Activated CD4-positive, alpha-beta T cell treated with anti-CD3 and anti-CD28 coated beads, Interleukin-2, amount 50 U/mL, for 16 hours (primary cell): ENCODE data around the gene BOK.

Experiments
- DNase-seq: peaks from one replicate; pipeline ENCODE4 v3.0.0-alpha.2; 2020

Gene BOK

DNA sequence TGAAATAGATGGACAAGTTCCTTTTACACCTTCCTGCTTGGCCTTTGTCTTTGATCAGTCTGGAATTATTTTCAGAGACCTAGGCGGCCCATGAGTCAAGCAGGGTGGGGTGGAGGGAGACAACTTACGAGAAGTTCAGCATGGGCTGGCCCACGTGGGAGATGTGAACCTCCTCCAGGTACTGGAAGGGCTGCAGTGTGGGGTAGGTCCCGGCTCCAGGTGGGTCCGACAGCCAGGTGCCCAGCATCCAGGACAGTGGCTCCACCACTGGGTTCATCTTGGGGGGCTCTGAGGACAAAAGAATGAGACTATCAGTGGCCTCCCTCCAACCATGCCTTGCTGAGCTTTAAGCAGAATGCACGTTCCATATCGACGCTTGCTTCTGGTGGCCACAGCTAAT is 47.6 kb downstream of the BOK start:
- no peak for DNase-seq

DNA sequence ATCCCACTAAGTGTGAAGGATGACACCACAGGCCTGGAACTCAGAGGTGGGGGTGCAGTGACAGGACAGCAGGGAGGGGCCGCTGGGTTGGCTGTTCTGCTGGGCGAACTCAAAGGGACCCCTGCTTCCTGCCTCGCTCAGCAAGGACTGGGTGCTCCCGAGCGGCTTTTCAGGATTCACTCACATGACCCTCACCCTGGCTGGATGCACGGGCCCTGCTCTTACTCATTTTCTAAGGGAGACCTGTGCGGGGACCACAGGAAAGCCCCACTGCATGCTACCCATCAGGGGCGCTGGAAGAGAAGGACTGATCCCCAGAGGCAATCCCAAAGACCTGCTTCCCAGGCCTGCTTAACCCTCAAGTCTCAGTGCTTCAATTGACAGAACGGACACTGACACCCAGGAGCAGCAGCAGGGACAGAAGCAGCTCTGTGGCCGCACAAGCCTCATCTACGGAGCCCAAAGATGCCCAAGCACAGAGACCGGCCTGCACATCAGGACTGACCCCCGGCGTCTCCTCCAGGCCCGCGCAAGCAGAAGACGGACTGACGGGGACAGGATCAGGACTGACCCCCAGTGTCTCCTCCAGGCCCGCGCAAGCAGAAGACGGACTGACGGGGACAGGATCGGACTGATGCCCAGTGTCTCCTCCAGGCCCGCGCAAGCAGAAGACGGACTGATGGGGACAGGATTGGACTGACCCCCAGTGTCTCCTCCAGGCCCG is 48.8 kb downstream of the BOK start:
- no peak for DNase-seq

DNA sequence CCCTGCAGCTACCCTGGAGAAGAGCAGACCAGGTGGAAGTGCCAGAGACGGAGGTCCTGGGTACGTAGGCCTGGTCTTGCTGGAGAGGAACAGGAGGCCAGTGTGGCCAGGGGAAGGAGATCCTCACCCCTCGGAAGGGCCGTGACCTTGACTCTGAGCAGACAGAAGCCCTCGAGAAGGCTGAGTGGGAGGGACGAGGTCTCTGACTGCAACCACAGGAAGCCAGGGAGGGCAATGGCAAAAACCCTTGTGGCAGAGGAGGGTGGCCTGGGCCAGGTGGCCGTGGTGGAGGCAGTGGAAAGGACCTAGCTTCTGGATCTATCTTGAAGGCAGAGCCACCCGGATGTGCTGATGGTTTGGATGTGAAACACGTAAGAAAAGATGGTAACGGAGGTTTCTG is 50.3 kb downstream of the BOK start:
- DNase-seq: no peak

- DNase-seq: peak; percentile 92
Observed at GRCh38 chr2:241609859-241610793, 51.6 kb downstream of the BOK start.

GRCh38 chr2:241611062-241611461 is 52.5 kb downstream of the BOK start:
- DNase-seq: no peak

DNA sequence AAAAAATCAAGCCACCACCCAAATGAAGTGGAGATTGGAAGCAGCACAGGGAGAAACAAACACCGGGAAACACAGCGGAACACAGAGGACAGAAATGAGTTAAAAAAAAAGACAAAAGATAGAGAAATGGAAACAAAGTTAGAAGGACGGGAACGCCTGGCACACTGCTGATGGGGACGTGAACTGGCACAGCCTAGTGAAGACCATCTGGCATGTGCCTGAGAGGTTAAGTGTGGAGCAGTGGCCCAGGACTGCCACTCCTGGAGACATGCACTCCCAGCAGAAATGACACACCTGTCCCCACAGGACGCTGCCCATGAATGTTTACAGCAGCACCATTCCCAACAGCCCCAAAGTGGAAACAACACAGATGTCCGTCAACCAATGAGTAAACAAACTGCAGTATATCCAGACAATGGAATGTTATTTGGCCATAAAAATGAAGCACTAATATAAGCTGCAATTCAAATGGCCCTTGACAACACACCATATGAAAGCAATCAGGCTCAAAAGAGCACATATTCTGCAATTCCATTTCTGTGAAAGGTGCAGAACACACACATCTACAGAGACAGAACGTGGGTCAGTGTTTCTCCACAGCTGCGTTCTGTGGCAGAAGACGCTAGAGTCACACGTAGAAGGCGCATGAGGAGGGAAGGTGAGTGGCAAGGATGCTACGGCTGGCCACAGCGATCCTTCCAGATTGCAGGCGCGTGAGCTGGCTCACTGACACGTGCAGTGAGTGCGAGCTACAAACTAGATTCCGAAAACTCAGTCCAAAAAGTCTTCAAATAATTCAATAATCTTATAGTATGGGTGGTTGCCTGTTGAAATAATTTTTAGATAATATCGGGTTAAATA is 53.8 kb downstream of the BOK start:
- DNase-seq: no peak

GRCh38 chr2:241613017-241613780 is 54.7 kb downstream of the BOK start:
- no peak for DNase-seq

GRCh38 chr2:241615041-241615440 is 56.5 kb downstream of the BOK start:
- no peak for DNase-seq

- DNase-seq: no peak
Observed at GRCh38 chr2:241615522-241616052, 57.0 kb downstream of the BOK start.

GRCh38 chr2:241616168-241617125 is 57.9 kb downstream of the BOK start:
- DNase-seq: no peak

GRCh38 chr2:241617431-241618154 is 59.0 kb downstream of the BOK start:
- DNase-seq: peak; percentile 51

DNA sequence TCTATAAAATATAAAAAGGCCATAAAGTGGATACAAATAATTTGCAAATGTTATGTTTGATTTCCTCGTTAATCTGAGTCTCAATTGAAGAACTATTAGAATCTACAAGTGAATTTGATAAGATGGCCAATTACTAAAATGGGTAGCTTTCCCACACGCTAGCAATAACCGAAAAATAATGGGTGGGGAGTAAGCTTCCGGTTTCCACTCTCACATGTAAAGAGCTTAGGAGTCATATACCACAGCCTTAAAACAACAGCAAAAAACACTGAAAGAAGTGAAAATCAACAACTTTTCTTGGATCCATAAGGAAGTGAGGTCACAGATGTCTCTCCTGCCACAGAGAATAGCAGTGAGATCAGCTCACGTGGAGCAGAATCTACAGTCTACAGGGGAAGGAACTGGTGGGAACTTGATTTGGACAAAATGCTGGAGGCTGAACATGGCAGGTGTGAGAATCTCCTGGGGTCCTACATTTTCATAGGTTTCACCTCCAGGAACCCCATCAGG is 59.8 kb downstream of the BOK start:
- DNase-seq: peak; percentile 25

GRCh38 chr2:241618829-241619228 is 60.3 kb downstream of the BOK start:
- no peak for DNase-seq

GRCh38 chr2:241619597-241620418 is 61.3 kb downstream of the BOK start:
- peak; percentile 26 for DNase-seq

DNA sequence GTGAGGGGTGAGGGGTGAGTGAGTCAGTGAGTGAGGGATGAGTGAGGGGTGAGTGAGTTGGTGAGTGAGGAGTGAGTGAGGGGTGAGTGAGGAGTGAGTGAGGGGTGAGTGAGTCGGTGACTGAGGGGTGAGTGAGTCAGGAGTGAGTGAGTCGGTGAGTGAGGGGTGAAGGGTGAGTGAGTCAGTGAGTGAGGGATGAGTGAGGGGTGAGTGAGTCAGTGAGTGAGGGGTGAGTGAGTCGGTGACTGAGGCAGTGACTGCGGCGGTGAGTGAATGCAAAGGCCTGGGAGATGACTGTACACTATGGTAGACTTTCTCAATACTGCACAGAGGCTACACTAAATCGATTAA is 61.8 kb downstream of the BOK start:
- peak; percentile 86 for DNase-seq
